ENCODE measurements around the gene COPS2. TPM values are rescaled to one million over a fixed set of nuclear protein-coding genes. Genes with fewer than 3 reads are reported as not detected.

The COPS2 gene
- total RNA-seq, 2 experiments from 2014 or later, result 131 to 136 TPM

- no peak overlapping the region for H3K4me3 Mint-ChIP-seq
- no peaks in the 10 kb centered on the region for H3K9me3 ChIP-seq (ENCODE audit: control insufficient read depth in 1 of 2, insufficient read depth in 1 of 2, low read length in 2 of 2)
- H3K4me3 ChIP-seq (ENCODE audit: low read length), result no peak overlapping the region
- H3K4me1 ChIP-seq (ENCODE audit: insufficient read depth, low read length), result no peaks in the 10 kb centered on the region
- no peaks in the 10 kb centered on the region for H3K36me3 ChIP-seq (ENCODE audit: insufficient read depth, low read length)
- POLR2A ChIA-PET, result interaction anchor here (0.5 kb wide), 1 partner anchor 43 kb away, joined by 3 read pairs; no protein-coding TSS in a partner anchor
- TF ChIP-seq, protein P1, sequence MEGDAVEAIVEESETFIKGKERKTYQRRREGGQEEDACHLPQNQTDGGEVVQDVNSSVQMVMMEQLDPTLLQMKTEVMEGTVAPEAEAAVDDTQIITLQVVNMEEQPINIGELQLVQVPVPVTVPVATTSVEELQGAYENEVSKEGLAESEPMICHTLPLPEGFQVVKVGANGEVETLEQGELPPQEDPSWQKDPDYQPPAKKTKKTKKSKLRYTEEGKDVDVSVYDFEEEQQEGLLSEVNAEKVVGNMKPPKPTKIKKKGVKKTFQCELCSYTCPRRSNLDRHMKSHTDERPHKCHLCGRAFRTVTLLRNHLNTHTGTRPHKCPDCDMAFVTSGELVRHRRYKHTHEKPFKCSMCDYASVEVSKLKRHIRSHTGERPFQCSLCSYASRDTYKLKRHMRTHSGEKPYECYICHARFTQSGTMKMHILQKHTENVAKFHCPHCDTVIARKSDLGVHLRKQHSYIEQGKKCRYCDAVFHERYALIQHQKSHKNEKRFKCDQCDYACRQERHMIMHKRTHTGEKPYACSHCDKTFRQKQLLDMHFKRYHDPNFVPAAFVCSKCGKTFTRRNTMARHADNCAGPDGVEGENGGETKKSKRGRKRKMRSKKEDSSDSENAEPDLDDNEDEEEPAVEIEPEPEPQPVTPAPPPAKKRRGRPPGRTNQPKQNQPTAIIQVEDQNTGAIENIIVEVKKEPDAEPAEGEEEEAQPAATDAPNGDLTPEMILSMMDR (IDR thresholded peaks at IDR 0.05), result no peak
- CTCF ChIA-PET, result no interaction called here
- intact Hi-C loops (cut with DNase I, micrococcal nuclease), result no loop called here
- DNase-seq, result no peak
- no peak overlapping the region for H3K27ac ChIP-seq (ENCODE audit: low read depth in 1 of 2, low read length in 2 of 2)
- H3K9me3 Mint-ChIP-seq, result no peaks in the 10 kb centered on the region
- H3K27me3 Mint-ChIP-seq, result no peaks in the 10 kb centered on the region
- no peaks in the 10 kb centered on the region for H3K4me1 Mint-ChIP-seq (ENCODE audit: low read depth)
- no peak for ATAC-seq (ENCODE audit: poor library complexity)
- H3K27ac Mint-ChIP-seq, result no peak overlapping the region
- H3K36me3 Mint-ChIP-seq (ENCODE audit: low read depth), result no peaks in the 10 kb centered on the region
- no peaks in the 10 kb centered on the region for H3K27me3 ChIP-seq (ENCODE audit: control insufficient read depth in 1 of 2, insufficient read depth in 2 of 2, low read length in 2 of 2)
Observed at GRCh38 chr15:49093252-49094105, 61.9 kb downstream of the COPS2 start.

DNA sequence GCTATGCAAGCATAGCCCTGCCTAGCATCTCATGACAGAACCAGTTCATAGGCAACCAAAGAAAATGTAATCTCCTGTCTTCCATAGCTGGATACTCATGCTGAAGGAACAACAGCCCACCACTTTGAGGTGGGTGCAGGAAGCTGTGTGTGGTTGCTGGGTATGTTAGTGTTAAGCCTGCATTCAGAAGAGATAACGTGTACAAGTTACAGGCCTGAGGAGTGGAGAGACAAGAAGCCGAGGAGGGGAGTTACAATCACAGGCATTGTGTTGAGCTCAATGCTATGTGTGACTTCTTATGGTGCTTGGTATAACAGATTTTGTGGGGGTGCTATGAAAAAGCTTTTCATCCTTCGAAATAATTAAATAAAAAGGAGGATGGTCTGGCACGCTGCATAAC is 66.4 kb downstream of the COPS2 start:
- DNase-seq (no peak), ATAC-seq (ENCODE audit: poor library complexity) (no peak)
- TF ChIP-seq, protein P1 (IDR thresholded peaks at IDR 0.05), result no peak
- Histone ChIP-seq H3K36me3 (ENCODE audit: insufficient read depth, low read length) (no peaks in the 10 kb centered on the region), H3K9me3 (ENCODE audit: control insufficient read depth in 1 of 2, insufficient read depth in 1 of 2, low read length in 2 of 2) (no peaks in the 10 kb centered on the region), H3K4me3 (ENCODE audit: low read length) (no peak overlapping the region), H3K27ac (ENCODE audit: low read depth in 1 of 2, low read length in 2 of 2) (no peak overlapping the region), H3K27me3 (ENCODE audit: control insufficient read depth in 1 of 2, insufficient read depth in 2 of 2, low read length in 2 of 2) (no peaks in the 10 kb centered on the region), H3K4me1 (ENCODE audit: insufficient read depth, low read length) (no peaks in the 10 kb centered on the region)
- Mint-ChIP-seq H3K4me1 (ENCODE audit: low read depth) (no peaks in the 10 kb centered on the region), H3K4me3 (no peak overlapping the region), H3K36me3 (ENCODE audit: low read depth) (no peaks in the 10 kb centered on the region), H3K27me3 (no peaks in the 10 kb centered on the region), H3K9me3 (no peaks in the 10 kb centered on the region), H3K27ac (no peak overlapping the region)
- intact Hi-C loops (cut with DNase I, micrococcal nuclease), result loop anchor here in 1 of 2 experiments (1.0 kb wide), 1 partner anchor 20 kb away; no protein-coding TSS in a partner anchor
- ChIA-PET CTCF (no interaction called here), POLR2A (no interaction called here)

- no peaks in the 10 kb centered on the region for H3K9me3 ChIP-seq (ENCODE audit: control insufficient read depth in 1 of 2, insufficient read depth in 1 of 2, low read length in 2 of 2)
- intact Hi-C loops (cut with DNase I, micrococcal nuclease), result no loop called here
- Mint-ChIP-seq H3K27me3 (no peaks in the 10 kb centered on the region), H3K36me3 (ENCODE audit: low read depth) (no peaks in the 10 kb centered on the region), H3K9me3 (no peaks in the 10 kb centered on the region), H3K27ac (no peak overlapping the region), H3K4me1 (ENCODE audit: low read depth) (no peaks in the 10 kb centered on the region), H3K4me3 (no peak overlapping the region)
- H3K4me1 ChIP-seq (ENCODE audit: insufficient read depth, low read length), result no peaks in the 10 kb centered on the region
- CTCF ChIA-PET, result no interaction called here
- H3K27ac ChIP-seq (ENCODE audit: low read depth in 1 of 2, low read length in 2 of 2), result no peak overlapping the region
- no peak overlapping the region for H3K4me3 ChIP-seq (ENCODE audit: low read length)
- TF ChIP-seq, protein P1 (IDR thresholded peaks at IDR 0.05), result no peak
- no peaks in the 10 kb centered on the region for H3K36me3 ChIP-seq (ENCODE audit: insufficient read depth, low read length)
- H3K27me3 ChIP-seq (ENCODE audit: control insufficient read depth in 1 of 2, insufficient read depth in 2 of 2, low read length in 2 of 2), result no peaks in the 10 kb centered on the region
- ATAC-seq (ENCODE audit: poor library complexity) (no peak), DNase-seq (no peak)
- POLR2A ChIA-PET, result no interaction called here
Observed at GRCh38 chr15:49085696-49086459, 69.5 kb downstream of the COPS2 start.
